ENCODE results near the gene NKAPL.

The NKAPL gene

GRCh38 chr6:28258877-28259777 lies at the start of gene NKAPL:
Gene NKAPL (plus strand): TSS chr6:28259297. CDS start chr6:28259372, 75 bp downstream.
- DNase-seq: no peak

GRCh38 chr6:28209753-28210535 lies 49.2 kb upstream of the NKAPL start:
- no peak for DNase-seq

GRCh38 chr6:28211840-28212509 lies 47.1 kb upstream of the NKAPL start:
- no peak for DNase-seq

GRCh38 chr6:28212510-28213212 lies 46.4 kb upstream of the NKAPL start:
- peak; percentile 79 to 89 for DNase-seq

GRCh38 chr6:28213213-28213523 lies 45.9 kb upstream of the NKAPL start:
- DNase-seq: no peak

GRCh38 chr6:28215425-28215824 lies 43.7 kb upstream of the NKAPL start:
- peak in 1 of 2 experiments; percentile 12 for DNase-seq

- DNase-seq: no peak
These were observed 41.2 kb upstream of the NKAPL start for GRCh38 chr6:28217890-28218289.

GRCh38 chr6:28218312-28219248 lies 40.5 kb upstream of the NKAPL start:
- DNase-seq: peak in 1 of 2 experiments; percentile 70

GRCh38 chr6:28220257-28221133 lies 38.6 kb upstream of the NKAPL start:
- no peak for DNase-seq

- DNase-seq: no peak
These were observed 34.7 kb upstream of the NKAPL start for GRCh38 chr6:28224131-28225055.

GRCh38 chr6:28225056-28225834 lies 33.9 kb upstream of the NKAPL start, which contains the start of gene ZSCAN9:
Gene ZSCAN9 (plus strand): TSS chr6:28225275. CDS start chr6:28227085, 1,810 bp downstream.
- peak; percentile 67 to 85 for DNase-seq

GRCh38 chr6:28226460-28226859 lies 32.6 kb upstream of the NKAPL start:
- DNase-seq: no peak

- no peak for DNase-seq
These were observed 26.3 kb upstream of the NKAPL start for GRCh38 chr6:28232785-28233184.

- no peak for DNase-seq
These were observed 23.1 kb upstream of the NKAPL start for GRCh38 chr6:28235912-28236452.

- DNase-seq: no peak
These were observed 19.5 kb upstream of the NKAPL start for GRCh38 chr6:28239636-28240035.

GRCh38 chr6:28240471-28240870 lies 18.6 kb upstream of the NKAPL start:
- DNase-seq: no peak

- DNase-seq: no peak
These were observed 15.2 kb upstream of the NKAPL start for GRCh38 chr6:28243946-28244345.
